Endothelial cell of umbilical vein (primary cell): ENCODE results near the gene TMEM109. TPM values are rescaled to one million over a fixed set of nuclear protein-coding genes. Genes with fewer than 3 reads are reported as not detected.

Experiments
- BruUV-seq: library from RNA; stranded (reverse); fragments of 400-500 nt; replicated peaks from 2 replicates; lab custom pipeline; 2021; lab: Mats Ljungman, UMichigan
- CTCF ChIA-PET: fragments of 300-600, 350-600 bp; sonication (Branson Sonifier 250); formaldehyde crosslinking; loops from one replicate; lab custom pipeline; 2021; ENCODE audit warnings: antibody characterized with exemption, inconsistent platforms; lab: Charles Lee
- POLR2A ChIA-PET: fragments of 300-600, 350-600 bp; sonication (Branson Sonifier 250); formaldehyde crosslinking; loops from one replicate; lab custom pipeline; 2021; ENCODE audit warnings: antibody characterized with exemption, inconsistent platforms; lab: Charles Lee
- DNase-seq: peaks from one replicate; pipeline ENCODE4 v3.0.0-alpha.2; 2011; ENCODE audit warnings: low read depth, low spot score
- FAIRE-seq: peaks from 2 replicates; lab custom pipeline; 2011; peaks lifted over from hg19 to GRCh38; lab: Jason Lieb, UNC
- H2AFZ ChIP-seq: 2 replicates; pipeline ENCODE4 v1.6.0; 2012; ENCODE audit warnings: low read depth, low read length, control low read depth, inconsistent platforms
- H3K27ac ChIP-seq: 2 replicates; pipeline ENCODE4 v1.5.1; 2011; ENCODE audit warnings: low read depth, mild to moderate bottlenecking, control low read depth, low read length, moderate library complexity; ENCODE audit not compliant: insufficient read depth
- H3K27me3 ChIP-seq, 2 experiments: 2 replicates each; pipeline versions ENCODE4 v1.6.0 to v1.6.1; 2011; ENCODE audit warnings: low read length in 2 of 2, mixed read lengths in 1 of 2; ENCODE audit not compliant: control insufficient read depth in 2 of 2, insufficient read depth in 2 of 2
- H3K36me3 ChIP-seq, 2 experiments: 2 replicates in 1 of 2; 3 replicates in 1 of 2; pipeline ENCODE4 v1.5.1; 2011; ENCODE audit warnings: low read length in 2 of 2, mild to moderate bottlenecking in 1 of 2, moderate library complexity in 1 of 2; ENCODE audit not compliant: control insufficient read depth in 2 of 2, insufficient read depth in 2 of 2; ENCODE audit errors: extremely low read depth in 1 of 2
- H3K4me1 ChIP-seq: 3 replicates; pipeline ENCODE4 v1.5.1; 2011; ENCODE audit warnings: mild to moderate bottlenecking, low read length; ENCODE audit not compliant: control insufficient read depth, insufficient read depth; ENCODE audit errors: extremely low read depth
- H3K4me2 ChIP-seq: 2 replicates; pipeline ENCODE4 v1.6.1; 2011; ENCODE audit warnings: low read length, control low read depth, mixed read lengths; ENCODE audit not compliant: insufficient read depth
- H3K4me3 ChIP-seq, 3 experiments: fragments of 200-600 bp in 1 of 3; sonication (generic), shearing (Covaris generic) in 1 of 3; replicated peaks in 1 of 3; 2 replicates each; pipeline ENCODE4 v1.5.1; 2011 to 2016; ENCODE audit warnings: control low read depth in 3 of 3, low read length in 3 of 3, mild to moderate bottlenecking in 2 of 3, inconsistent platforms in 1 of 3, low read depth in 1 of 3, moderate library complexity in 1 of 3; ENCODE audit not compliant: insufficient read depth in 1 of 3
- H3K79me2 ChIP-seq: 2 replicates; pipeline ENCODE4 v1.6.0; 2012; ENCODE audit warnings: low read length, inconsistent platforms; ENCODE audit not compliant: control insufficient read depth, insufficient read depth
- H3K9ac ChIP-seq: replicated peaks from 2 replicates; pipeline ENCODE3; 2011; ENCODE audit warnings: low read length, control low read depth; ENCODE audit not compliant: insufficient read depth; ENCODE audit errors: extremely low read depth
- H3K9me1 ChIP-seq: replicated peaks from 3 replicates; pipeline ENCODE4 v1.6.0; 2011; ENCODE audit warnings: mild to moderate bottlenecking, low read length; ENCODE audit not compliant: control insufficient read depth, insufficient read depth; ENCODE audit errors: extremely low read depth
- H3K9me3 ChIP-seq: replicated peaks from 2 replicates; pipeline ENCODE4 v1.5.1; 2012; ENCODE audit warnings: low read length, inconsistent platforms; ENCODE audit not compliant: control insufficient read depth, insufficient read depth
- H4K20me1 ChIP-seq: replicated peaks from 2 replicates; pipeline ENCODE3; 2011; ENCODE audit warnings: mild to moderate bottlenecking, low read length; ENCODE audit not compliant: control insufficient read depth, insufficient read depth; ENCODE audit errors: extremely low read depth
- EZH2 ChIP-seq: IDR thresholded peaks from 2 replicates; pipeline ENCODE4 v1.6.1; 2012; ENCODE audit warnings: borderline replicate concordance, low read depth, mild to moderate bottlenecking, moderate library complexity, low read length, inconsistent platforms; ENCODE audit not compliant: severe bottlenecking
- FOS ChIP-seq: IDR thresholded peaks from 2 replicates; pipeline ENCODE4 v1.6.1; 2011; ENCODE audit warnings: mild to moderate bottlenecking, low read length, moderate library complexity, borderline replicate concordance; ENCODE audit not compliant: insufficient read depth
- GATA2 ChIP-seq: IDR thresholded peaks from 2 replicates; pipeline ENCODE4 v1.7.0; 2011; ENCODE audit warnings: low read depth, mild to moderate bottlenecking, moderate library complexity, mixed read lengths, low read length; ENCODE audit not compliant: insufficient read length, insufficient read depth
- JUN ChIP-seq: IDR thresholded peaks from 2 replicates; pipeline ENCODE4 v1.6.1; 2011; ENCODE audit warnings: borderline replicate concordance, low read depth; ENCODE audit not compliant: insufficient read length, insufficient read depth
- MYC ChIP-seq: IDR thresholded peaks from one replicate; pipeline ENCODE4 v1.6.1; 2011; ENCODE audit warnings: mild to moderate bottlenecking, low read depth, low read length
- POLR2A ChIP-seq: IDR thresholded peaks from 2 replicates; pipeline ENCODE4 v1.6.1; 2012; ENCODE audit warnings: low read depth, mild to moderate bottlenecking, control low read depth, low read length
- POLR2AphosphoS5 ChIP-seq: IDR thresholded peaks from 2 replicates; pipeline ENCODE4 v1.6.1; 2012; ENCODE audit warnings: low read depth, mild to moderate bottlenecking, control low read depth, low read length, moderate library complexity; ENCODE audit not compliant: insufficient read depth
- dilution Hi-C: fragments of 300-500 bp; cut with MboI; formaldehyde crosslinking; loops from one replicate; pipeline ENCODE4 v1.15.0; 2019; ENCODE audit warnings: low sequenced_read_pairs; ENCODE audit not compliant: extremely low pct_ligation_motif_present
- intact Hi-C: fragments of 100-400 bp; cut with micrococcal nuclease; formaldehyde crosslinking; loops from one replicate; pipeline ENCODE4 v1.10.0; 2022
- polyA plus RNA-seq, 4 experiments: library from polyadenylated mRNA; depleted of rRNA in 3 of 4; stranded (reverse) in 3 of 4; unstranded in 1 of 4; fragments of >200 nt; gene quantifications; 2 replicates each; pipeline versions ENCODE4 v1.2.1 to v1.2.3, GENCODE V29; 2011 to 2012; ENCODE audit warnings: missing spikeins in 1 of 4
- total RNA-seq: library from RNA; stranded (reverse); gene quantifications from 2 replicates; pipeline ENCODE4 v1.2.3, GENCODE V29; 2021
- TF ChIP-seq, protein P1 (sequence below): IDR thresholded peaks from 2 replicates; pipeline ENCODE4 v1.6.1; 2011; ENCODE audit not compliant: insufficient read depth, insufficient read length
- TF ChIP-seq, protein P2 (sequence below), 2 donors: IDR thresholded peaks; 1 replicate in 1 of 2; 2 replicates in 1 of 2; pipeline ENCODE4 v1.5.1; 2011; ENCODE audit warnings: low read length in 2 of 2, mild to moderate bottlenecking in 2 of 2, moderate library complexity in 2 of 2, control low read depth in 1 of 2, inconsistent platforms in 1 of 2, low read depth in 1 of 2; ENCODE audit not compliant: insufficient read depth in 1 of 2; ENCODE audit errors: extremely low read depth in 1 of 2

Gene TMEM109
- total and polyA plus RNA-seq, 2 donors (not counting 3 experiments of a cell fraction or from before 2014, with no cell fraction given) = 143 to 192 TPM

DNA sequence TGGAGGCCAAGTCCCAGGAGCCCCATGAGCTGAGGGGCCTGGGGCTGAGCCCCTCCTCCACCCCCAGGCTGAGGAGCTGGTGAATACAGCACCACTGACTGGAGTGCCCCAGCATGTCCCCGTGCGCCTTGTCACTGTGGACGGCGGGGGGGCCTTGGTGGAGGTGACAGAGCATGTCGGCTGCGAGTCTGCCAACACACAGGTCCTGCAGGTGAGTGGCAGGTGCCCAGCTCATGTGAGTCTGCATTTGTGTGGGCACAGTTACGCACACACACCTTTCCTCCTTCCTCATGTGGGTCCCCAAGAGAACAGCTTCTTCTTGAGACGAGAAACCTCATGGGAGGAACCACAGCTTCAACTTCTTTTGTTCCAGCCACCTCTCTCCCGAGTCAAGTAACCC, 18.0 kb downstream of the TMEM109 start:
- BruUV-seq = no TSS peak
- H3K4me2 ChIP-seq = no peak overlapping the region
- H3K4me1 ChIP-seq = peaks cover 2% of the 10 kb centered on the region
- H2AFZ ChIP-seq = no peak overlapping the region
- dilution Hi-C loops = no loop called here
- H3K9ac ChIP-seq = no peak overlapping the region
- FAIRE-seq (no peak), DNase-seq (no peak)
- H3K9me1 ChIP-seq = no peaks in the 10 kb centered on the region
- H3K4me3 ChIP-seq = no peak overlapping the region
- H3K36me3 ChIP-seq = peaks cover 3 to 45% of the 10 kb centered on the region in 2 experiments
- H3K27me3 ChIP-seq = no peaks in the 10 kb centered on the region
- H3K27ac ChIP-seq = no peak overlapping the region
- no peaks in the 10 kb centered on the region for H3K79me2 ChIP-seq
- CTCF ChIA-PET = interaction anchor here (1.4 kb wide), 1 partner anchor 11 kb away, joined by 5 read pairs; no protein-coding TSS in a partner anchor
- POLR2A ChIA-PET = no interaction called here
- no peaks in the 10 kb centered on the region for H3K9me3 ChIP-seq
- H4K20me1 ChIP-seq = no peaks in the 10 kb centered on the region
- intact Hi-C loops = no loop called here
- TF ChIP-seq JUN (no peak), EZH2 (no peak), MYC (no peak), POLR2AphosphoS5 (no peak), FOS (no peak), POLR2A (no peak), GATA2 (no peak)
- TF ChIP-seq, protein P1, sequence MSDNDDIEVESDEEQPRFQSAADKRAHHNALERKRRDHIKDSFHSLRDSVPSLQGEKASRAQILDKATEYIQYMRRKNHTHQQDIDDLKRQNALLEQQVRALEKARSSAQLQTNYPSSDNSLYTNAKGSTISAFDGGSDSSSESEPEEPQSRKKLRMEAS = no peak
- TF ChIP-seq, protein P2, sequence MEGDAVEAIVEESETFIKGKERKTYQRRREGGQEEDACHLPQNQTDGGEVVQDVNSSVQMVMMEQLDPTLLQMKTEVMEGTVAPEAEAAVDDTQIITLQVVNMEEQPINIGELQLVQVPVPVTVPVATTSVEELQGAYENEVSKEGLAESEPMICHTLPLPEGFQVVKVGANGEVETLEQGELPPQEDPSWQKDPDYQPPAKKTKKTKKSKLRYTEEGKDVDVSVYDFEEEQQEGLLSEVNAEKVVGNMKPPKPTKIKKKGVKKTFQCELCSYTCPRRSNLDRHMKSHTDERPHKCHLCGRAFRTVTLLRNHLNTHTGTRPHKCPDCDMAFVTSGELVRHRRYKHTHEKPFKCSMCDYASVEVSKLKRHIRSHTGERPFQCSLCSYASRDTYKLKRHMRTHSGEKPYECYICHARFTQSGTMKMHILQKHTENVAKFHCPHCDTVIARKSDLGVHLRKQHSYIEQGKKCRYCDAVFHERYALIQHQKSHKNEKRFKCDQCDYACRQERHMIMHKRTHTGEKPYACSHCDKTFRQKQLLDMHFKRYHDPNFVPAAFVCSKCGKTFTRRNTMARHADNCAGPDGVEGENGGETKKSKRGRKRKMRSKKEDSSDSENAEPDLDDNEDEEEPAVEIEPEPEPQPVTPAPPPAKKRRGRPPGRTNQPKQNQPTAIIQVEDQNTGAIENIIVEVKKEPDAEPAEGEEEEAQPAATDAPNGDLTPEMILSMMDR (IDR thresholded peaks at IDR 0.05; ENCODE audit: extremely low read depth in 1 of 2, insufficient read depth in 1 of 2, low read depth in 1 of 2, low read length in 2 of 2) = no peak
